ENCODE measurements around the gene IBA57. TPM values are rescaled to one million over a fixed set of nuclear protein-coding genes. Genes with fewer than 3 reads are reported as not detected.

The IBA57 gene
- total RNA-seq, 2 donors from 2014 or later: 6.8 to 7.7 TPM

GRCh38 chr1:228120351-228120750 lies 45.3 kb upstream of the IBA57 start:
- peaks cover 28% of the 10 kb centered on the region for H3K4me1 Mint-ChIP-seq
- peaks cover 14% of the 10 kb centered on the region for H3K27me3 Mint-ChIP-seq (ENCODE audit: insufficient read depth)
- Histone ChIP-seq H3K27ac (ENCODE audit: low read depth, low read length) (no peak overlapping the region), H3K9me3 (ENCODE audit: control insufficient read depth, low read length) (peaks cover 75% of the 10 kb centered on the region), H3K4me3 (ENCODE audit: low read length) (no peak overlapping the region), H3K9ac (ENCODE audit: extremely low read depth, low read length, poor library complexity, severe bottlenecking) (no peak overlapping the region), H3K36me3 (ENCODE audit: control insufficient read depth, insufficient read depth, low read length) (no peaks in the 10 kb centered on the region), H3K27me3 (ENCODE audit: control insufficient read depth, insufficient read depth, low read length, poor library complexity, severe bottlenecking) (no peaks in the 10 kb centered on the region), H3K4me1 (ENCODE audit: control insufficient read depth, insufficient read depth, low read length) (peaks cover 20% of the 10 kb centered on the region)
- H3K36me3 Mint-ChIP-seq (ENCODE audit: low read depth): peaks cover 8% of the 10 kb centered on the region
- TF ChIP-seq, protein P1, sequence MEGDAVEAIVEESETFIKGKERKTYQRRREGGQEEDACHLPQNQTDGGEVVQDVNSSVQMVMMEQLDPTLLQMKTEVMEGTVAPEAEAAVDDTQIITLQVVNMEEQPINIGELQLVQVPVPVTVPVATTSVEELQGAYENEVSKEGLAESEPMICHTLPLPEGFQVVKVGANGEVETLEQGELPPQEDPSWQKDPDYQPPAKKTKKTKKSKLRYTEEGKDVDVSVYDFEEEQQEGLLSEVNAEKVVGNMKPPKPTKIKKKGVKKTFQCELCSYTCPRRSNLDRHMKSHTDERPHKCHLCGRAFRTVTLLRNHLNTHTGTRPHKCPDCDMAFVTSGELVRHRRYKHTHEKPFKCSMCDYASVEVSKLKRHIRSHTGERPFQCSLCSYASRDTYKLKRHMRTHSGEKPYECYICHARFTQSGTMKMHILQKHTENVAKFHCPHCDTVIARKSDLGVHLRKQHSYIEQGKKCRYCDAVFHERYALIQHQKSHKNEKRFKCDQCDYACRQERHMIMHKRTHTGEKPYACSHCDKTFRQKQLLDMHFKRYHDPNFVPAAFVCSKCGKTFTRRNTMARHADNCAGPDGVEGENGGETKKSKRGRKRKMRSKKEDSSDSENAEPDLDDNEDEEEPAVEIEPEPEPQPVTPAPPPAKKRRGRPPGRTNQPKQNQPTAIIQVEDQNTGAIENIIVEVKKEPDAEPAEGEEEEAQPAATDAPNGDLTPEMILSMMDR (conservative IDR thresholded peaks at IDR 0.05): no peak
- H3K27ac Mint-ChIP-seq: no peak overlapping the region
- 79 to 89% methylated on average over 1 of the region's 1 CpG for WGBS, 2 experiments (ENCODE audit: insufficient coverage in 1 of 2, insufficient read length in 1 of 2)
- H3K9me3 Mint-ChIP-seq: peaks cover 58% of the 10 kb centered on the region
- H3K4me3 Mint-ChIP-seq: no peak overlapping the region
- DNase-seq: no peak

DNA sequence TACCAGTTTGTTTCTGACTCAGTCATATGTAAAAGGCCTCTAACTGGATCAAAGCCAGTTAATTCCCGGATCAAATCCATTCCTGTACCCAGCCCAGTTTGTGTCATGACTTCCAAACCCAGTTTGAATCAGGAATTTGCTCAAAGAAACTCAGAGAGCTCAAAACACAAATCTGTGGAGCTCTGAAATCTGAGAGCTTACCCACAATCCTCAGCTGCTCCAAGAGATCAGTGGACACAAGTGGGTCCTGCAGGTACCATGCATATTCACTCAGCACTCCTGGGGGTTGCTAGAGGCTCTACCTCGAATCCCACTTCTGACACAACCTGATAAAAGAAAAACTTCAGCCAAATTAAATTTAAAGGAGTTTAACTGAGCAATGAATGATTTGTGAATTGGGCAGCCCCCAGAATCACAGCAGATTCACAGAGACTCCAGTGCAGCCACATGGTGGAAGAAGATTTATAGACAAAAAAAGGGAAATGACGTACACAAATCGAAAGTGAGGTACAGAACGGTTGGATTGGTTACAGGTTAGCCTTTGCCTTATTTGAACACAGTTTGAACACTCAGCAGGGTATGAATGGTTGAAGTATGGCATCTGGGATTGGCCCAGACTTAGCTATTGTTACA lies 44.6 kb upstream of the IBA57 start:
- H3K36me3 Mint-ChIP-seq (ENCODE audit: low read depth): peaks cover 5% of the 10 kb centered on the region
- Histone ChIP-seq H3K4me3 (ENCODE audit: low read length) (peak overlapping the region; percentile 24), H3K9ac (ENCODE audit: extremely low read depth, low read length, poor library complexity, severe bottlenecking) (no peak overlapping the region), H3K27me3 (ENCODE audit: control insufficient read depth, insufficient read depth, low read length, poor library complexity, severe bottlenecking) (no peaks in the 10 kb centered on the region), H3K27ac (ENCODE audit: low read depth, low read length) (no peak overlapping the region), H3K36me3 (ENCODE audit: control insufficient read depth, insufficient read depth, low read length) (no peaks in the 10 kb centered on the region), H3K4me1 (ENCODE audit: control insufficient read depth, insufficient read depth, low read length) (peaks cover 24% of the 10 kb centered on the region), H3K9me3 (ENCODE audit: control insufficient read depth, low read length) (peaks cover 69% of the 10 kb centered on the region)
- peaks cover 28% of the 10 kb centered on the region for H3K4me1 Mint-ChIP-seq
- H3K9me3 Mint-ChIP-seq: peaks cover 52% of the 10 kb centered on the region
- 88 to 89% methylated on average over 3 to 5 of the region's 5 CpGs for WGBS, 2 experiments (ENCODE audit: insufficient coverage in 1 of 2, insufficient read length in 1 of 2)
- no peak for DNase-seq
- H3K4me3 Mint-ChIP-seq: no peak overlapping the region
- TF ChIP-seq, protein P1 (conservative IDR thresholded peaks at IDR 0.05): no peak
- H3K27me3 Mint-ChIP-seq (ENCODE audit: insufficient read depth): peaks cover 15% of the 10 kb centered on the region
- H3K27ac Mint-ChIP-seq: no peak overlapping the region

DNA sequence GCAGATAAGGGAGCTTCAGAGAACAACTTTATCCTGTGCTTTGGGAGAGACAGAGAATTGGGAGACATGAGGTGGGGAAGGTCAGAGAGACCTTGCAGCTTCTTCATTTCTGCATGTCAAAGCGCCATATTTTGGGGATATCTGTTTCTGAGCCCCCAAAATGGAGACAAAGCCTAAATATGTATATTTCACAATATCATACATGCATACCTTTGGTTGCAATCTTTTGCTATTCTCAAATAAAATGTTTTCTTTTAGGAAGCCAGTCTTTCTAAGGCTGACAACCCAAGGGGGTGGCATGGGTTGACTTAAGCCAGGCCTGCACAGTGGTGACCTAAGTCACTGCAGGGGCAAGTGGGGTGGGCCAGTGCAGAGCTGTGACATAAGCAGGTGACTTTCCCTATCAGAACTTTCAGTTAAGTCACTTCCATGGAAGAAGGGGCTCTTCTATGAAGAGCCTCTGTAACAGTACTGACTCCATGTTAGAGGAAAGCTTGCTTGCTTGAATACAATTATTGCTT lies 42.6 kb upstream of the IBA57 start:
- TF ChIP-seq, protein P1 (conservative IDR thresholded peaks at IDR 0.05): no peak

More for the DNA sequence above, 42.6 kb upstream of the IBA57 start:
- Histone ChIP-seq H3K27ac (ENCODE audit: low read depth, low read length) (no peak overlapping the region), H3K27me3 (ENCODE audit: control insufficient read depth, insufficient read depth, low read length, poor library complexity, severe bottlenecking) (no peaks in the 10 kb centered on the region), H3K9me3 (ENCODE audit: control insufficient read depth, low read length) (peaks cover 49% of the 10 kb centered on the region), H3K4me1 (ENCODE audit: control insufficient read depth, insufficient read depth, low read length) (peaks cover 26% of the 10 kb centered on the region), H3K4me3 (ENCODE audit: low read length) (peak overlapping the region; percentile 69), H3K36me3 (ENCODE audit: control insufficient read depth, insufficient read depth, low read length) (no peaks in the 10 kb centered on the region), H3K9ac (ENCODE audit: extremely low read depth, low read length, poor library complexity, severe bottlenecking) (no peak overlapping the region)
- Mint-ChIP-seq H3K4me3 (peak overlapping the region; percentile 24), H3K27me3 (ENCODE audit: insufficient read depth) (peaks cover 27% of the 10 kb centered on the region), H3K27ac (no peak overlapping the region), H3K36me3 (ENCODE audit: low read depth) (peaks cover 3% of the 10 kb centered on the region), H3K4me1 (peaks cover 36% of the 10 kb centered on the region), H3K9me3 (peaks cover 35% of the 10 kb centered on the region)
- 59% methylated on average over 1 of the region's 1 CpG; no CpG with 5 or more reads in 1 of the 2 experiments for whole genome bisulfite sequencing, 2 experiments (ENCODE audit: insufficient coverage in 1 of 2, insufficient read length in 1 of 2)
- DNase-seq: no peak
